ENCODE measurements around the gene ACAP1. TPM values are rescaled to one million over a fixed set of nuclear protein-coding genes. Genes with fewer than 3 reads are reported as not detected.

The ACAP1 gene
- total RNA-seq, 1 experiment from 2014 or later, result 1.6 TPM

DNA sequence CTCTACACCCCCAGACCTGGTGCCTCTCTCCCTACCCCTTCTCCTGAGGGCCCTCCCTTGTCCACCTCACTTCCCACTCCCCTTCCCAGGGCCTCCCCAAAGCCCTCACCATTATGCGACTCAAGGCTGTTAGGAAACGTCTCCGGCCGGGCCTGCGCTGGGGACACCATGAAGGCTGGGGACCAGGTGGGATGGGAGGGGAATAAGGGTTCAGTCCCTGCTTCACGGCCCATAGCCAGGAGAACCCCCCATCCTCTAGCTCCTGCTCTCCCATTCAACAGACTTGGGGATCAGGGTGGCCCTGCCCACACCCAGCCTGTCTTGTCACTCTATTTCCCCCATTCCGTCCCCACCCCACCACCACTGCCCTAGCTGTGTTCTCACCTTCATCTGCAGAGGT lies 9.3 kb upstream of the ACAP1 start:
- H3K4me3 Mint-ChIP-seq (ENCODE audit: unreplicated experiment), result no peak overlapping the region
- H3K4me1 ChIP-seq, result 0 out of 2 replicates have a peak, but pooled peaks cover 4% of the 10 kb centered on the region
- H3K36me3 Mint-ChIP-seq (ENCODE audit: insufficient read depth, unreplicated experiment), result peaks cover 11% of the 10 kb centered on the region
- TF ChIP-seq, protein P1, sequence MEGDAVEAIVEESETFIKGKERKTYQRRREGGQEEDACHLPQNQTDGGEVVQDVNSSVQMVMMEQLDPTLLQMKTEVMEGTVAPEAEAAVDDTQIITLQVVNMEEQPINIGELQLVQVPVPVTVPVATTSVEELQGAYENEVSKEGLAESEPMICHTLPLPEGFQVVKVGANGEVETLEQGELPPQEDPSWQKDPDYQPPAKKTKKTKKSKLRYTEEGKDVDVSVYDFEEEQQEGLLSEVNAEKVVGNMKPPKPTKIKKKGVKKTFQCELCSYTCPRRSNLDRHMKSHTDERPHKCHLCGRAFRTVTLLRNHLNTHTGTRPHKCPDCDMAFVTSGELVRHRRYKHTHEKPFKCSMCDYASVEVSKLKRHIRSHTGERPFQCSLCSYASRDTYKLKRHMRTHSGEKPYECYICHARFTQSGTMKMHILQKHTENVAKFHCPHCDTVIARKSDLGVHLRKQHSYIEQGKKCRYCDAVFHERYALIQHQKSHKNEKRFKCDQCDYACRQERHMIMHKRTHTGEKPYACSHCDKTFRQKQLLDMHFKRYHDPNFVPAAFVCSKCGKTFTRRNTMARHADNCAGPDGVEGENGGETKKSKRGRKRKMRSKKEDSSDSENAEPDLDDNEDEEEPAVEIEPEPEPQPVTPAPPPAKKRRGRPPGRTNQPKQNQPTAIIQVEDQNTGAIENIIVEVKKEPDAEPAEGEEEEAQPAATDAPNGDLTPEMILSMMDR (IDR thresholded peaks at IDR 0.05; ENCODE audit: insufficient read depth in 1 of 2, low read depth in 1 of 2, low read length in 1 of 2, severe bottlenecking in 1 of 2, unreplicated experiment in 1 of 2), result no peak
- CTCF ChIA-PET, result no interaction called here
- no peaks in the 10 kb centered on the region for H3K9me3 ChIP-seq
- no peaks in the 10 kb centered on the region; the same call in 1 of the 2 replicates for H3K36me3 ChIP-seq (ENCODE audit: control insufficient read depth, insufficient read depth, low read length)
- no peak overlapping the region for H3K27ac Mint-ChIP-seq (ENCODE audit: unreplicated experiment)
- H3K27me3 Mint-ChIP-seq (ENCODE audit: insufficient read depth, unreplicated experiment), result no peaks in the 10 kb centered on the region
- intact Hi-C loops (cut with micrococcal nuclease; ENCODE audit: unreplicated experiment), result no loop called here
- no peaks in the 10 kb centered on the region for H3K27me3 ChIP-seq (replicated peaks; ENCODE audit: control insufficient read depth, insufficient read depth, low read length)
- BruUV-seq (replicated peaks), result no TSS peak
- peaks cover 10% of the 10 kb centered on the region for H3K4me1 Mint-ChIP-seq (ENCODE audit: low read depth, unreplicated experiment)
- H3K9me3 Mint-ChIP-seq (ENCODE audit: unreplicated experiment), result no peaks in the 10 kb centered on the region
- POLR2A ChIA-PET, result no interaction called here
- DNase-seq, result no peak
- H3K4me3 ChIP-seq (ENCODE audit: low read depth, low read length), result no peak overlapping the region

DNA sequence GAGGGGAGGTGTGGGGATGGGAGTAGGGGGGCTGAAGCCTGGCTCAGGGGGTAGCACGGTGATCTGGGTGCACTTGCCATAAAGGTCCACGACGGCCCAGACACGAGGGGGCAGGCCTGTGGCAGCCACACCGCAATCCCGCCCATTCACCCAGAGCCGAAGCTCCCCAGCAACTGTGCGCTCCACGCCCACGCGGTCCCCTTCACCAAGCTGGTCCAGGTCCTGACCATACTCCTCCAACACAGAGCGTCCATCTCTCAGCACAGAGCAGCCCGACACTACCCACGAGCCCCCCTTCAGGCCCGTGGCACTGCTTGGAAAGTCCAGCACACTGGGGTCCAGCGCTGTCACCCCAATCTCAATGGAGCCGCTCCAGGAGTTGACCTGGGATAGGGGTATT lies 8.8 kb upstream of the ACAP1 start:
- TF ChIP-seq, protein P1 (IDR thresholded peaks at IDR 0.05; ENCODE audit: insufficient read depth in 1 of 2, low read depth in 1 of 2, low read length in 1 of 2, severe bottlenecking in 1 of 2, unreplicated experiment in 1 of 2), result no peak
- DNase-seq, result no peak
- H3K36me3 Mint-ChIP-seq (ENCODE audit: insufficient read depth, unreplicated experiment), result peaks cover 11% of the 10 kb centered on the region
- H3K4me3 Mint-ChIP-seq (ENCODE audit: unreplicated experiment), result no peak overlapping the region
- Histone ChIP-seq H3K4me1 (0 out of 2 replicates have a peak, but pooled peaks cover 4% of the 10 kb centered on the region), H3K9me3 (no peaks in the 10 kb centered on the region), H3K4me3 (ENCODE audit: low read depth, low read length) (no peak overlapping the region), H3K27me3 (replicated peaks; ENCODE audit: control insufficient read depth, insufficient read depth, low read length) (no peaks in the 10 kb centered on the region), H3K36me3 (ENCODE audit: control insufficient read depth, insufficient read depth, low read length) (no peaks in the 10 kb centered on the region; the same call in 1 of the 2 replicates)
- POLR2A ChIA-PET, result no interaction called here
- no peak overlapping the region for H3K27ac Mint-ChIP-seq (ENCODE audit: unreplicated experiment)
- intact Hi-C loops (cut with micrococcal nuclease; ENCODE audit: unreplicated experiment), result no loop called here
- CTCF ChIA-PET, result no interaction called here
- H3K4me1 Mint-ChIP-seq (ENCODE audit: low read depth, unreplicated experiment), result peaks cover 10% of the 10 kb centered on the region
- H3K9me3 Mint-ChIP-seq (ENCODE audit: unreplicated experiment), result no peaks in the 10 kb centered on the region
- H3K27me3 Mint-ChIP-seq (ENCODE audit: insufficient read depth, unreplicated experiment), result no peaks in the 10 kb centered on the region
- BruUV-seq (replicated peaks), result no TSS peak

DNA sequence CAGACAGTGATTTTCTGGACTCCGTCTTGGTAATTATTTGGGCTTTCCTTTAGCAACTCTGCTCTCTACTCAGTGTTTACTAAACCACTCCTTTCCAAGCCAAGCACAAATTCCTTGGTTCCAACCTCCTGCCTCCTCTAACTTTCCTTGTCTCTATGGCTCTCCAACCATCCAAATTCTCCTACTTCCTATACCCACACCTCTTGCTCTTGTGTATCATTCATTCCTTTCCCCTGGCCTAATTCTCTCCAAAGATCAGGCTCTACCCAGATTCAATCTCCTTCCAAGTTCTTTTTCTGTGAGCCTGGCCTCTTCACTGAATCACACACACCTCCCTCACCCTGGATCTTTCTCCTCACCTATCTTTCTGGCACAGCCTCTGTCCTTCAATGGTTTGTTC lies 8.3 kb upstream of the ACAP1 start:
- POLR2A ChIA-PET, result no interaction called here
- no peaks in the 10 kb centered on the region for H3K9me3 ChIP-seq
- Mint-ChIP-seq H3K4me3 (ENCODE audit: unreplicated experiment) (peak overlapping the region; percentile 76), H3K4me1 (ENCODE audit: low read depth, unreplicated experiment) (peaks cover 10% of the 10 kb centered on the region), H3K27ac (ENCODE audit: unreplicated experiment) (no peak overlapping the region), H3K36me3 (ENCODE audit: insufficient read depth, unreplicated experiment) (peaks cover 11% of the 10 kb centered on the region), H3K27me3 (ENCODE audit: insufficient read depth, unreplicated experiment) (no peaks in the 10 kb centered on the region), H3K9me3 (ENCODE audit: unreplicated experiment) (no peaks in the 10 kb centered on the region)
- no peaks in the 10 kb centered on the region; the same call in 1 of the 2 replicates for H3K36me3 ChIP-seq (ENCODE audit: control insufficient read depth, insufficient read depth, low read length)
- H3K4me1 ChIP-seq, result 0 out of 2 replicates have a peak, but pooled peaks cover 4% of the 10 kb centered on the region
- no peaks in the 10 kb centered on the region for H3K27me3 ChIP-seq (replicated peaks; ENCODE audit: control insufficient read depth, insufficient read depth, low read length)
- TF ChIP-seq, protein P1 (IDR thresholded peaks at IDR 0.05; ENCODE audit: insufficient read depth in 1 of 2, low read depth in 1 of 2, low read length in 1 of 2, severe bottlenecking in 1 of 2, unreplicated experiment in 1 of 2), result no peak
- intact Hi-C loops (cut with micrococcal nuclease; ENCODE audit: unreplicated experiment), result loop anchor here (2.0 kb wide), 1 partner anchor 13 kb away; the partner anchor contains the start of gene GPS2
- no peak for DNase-seq
- peak overlapping the region; percentile 89; the same call in 1 of the 2 replicates for H3K4me3 ChIP-seq (ENCODE audit: low read depth, low read length)
- CTCF ChIA-PET, result no interaction called here
- BruUV-seq (replicated peaks), result no TSS peak

Measured in Caco-2 (cell line).